ENCODE data around the gene UEVLD. TPM values are rescaled to one million over a fixed set of nuclear protein-coding genes. Genes with fewer than 3 reads are reported as not detected.

UEVLD gene
- total RNA-seq (26.0 and 33.0 TPM in 2 replicates), polyA plus RNA-seq (11.5 and 11.8 TPM in 2 replicates)

DNA sequence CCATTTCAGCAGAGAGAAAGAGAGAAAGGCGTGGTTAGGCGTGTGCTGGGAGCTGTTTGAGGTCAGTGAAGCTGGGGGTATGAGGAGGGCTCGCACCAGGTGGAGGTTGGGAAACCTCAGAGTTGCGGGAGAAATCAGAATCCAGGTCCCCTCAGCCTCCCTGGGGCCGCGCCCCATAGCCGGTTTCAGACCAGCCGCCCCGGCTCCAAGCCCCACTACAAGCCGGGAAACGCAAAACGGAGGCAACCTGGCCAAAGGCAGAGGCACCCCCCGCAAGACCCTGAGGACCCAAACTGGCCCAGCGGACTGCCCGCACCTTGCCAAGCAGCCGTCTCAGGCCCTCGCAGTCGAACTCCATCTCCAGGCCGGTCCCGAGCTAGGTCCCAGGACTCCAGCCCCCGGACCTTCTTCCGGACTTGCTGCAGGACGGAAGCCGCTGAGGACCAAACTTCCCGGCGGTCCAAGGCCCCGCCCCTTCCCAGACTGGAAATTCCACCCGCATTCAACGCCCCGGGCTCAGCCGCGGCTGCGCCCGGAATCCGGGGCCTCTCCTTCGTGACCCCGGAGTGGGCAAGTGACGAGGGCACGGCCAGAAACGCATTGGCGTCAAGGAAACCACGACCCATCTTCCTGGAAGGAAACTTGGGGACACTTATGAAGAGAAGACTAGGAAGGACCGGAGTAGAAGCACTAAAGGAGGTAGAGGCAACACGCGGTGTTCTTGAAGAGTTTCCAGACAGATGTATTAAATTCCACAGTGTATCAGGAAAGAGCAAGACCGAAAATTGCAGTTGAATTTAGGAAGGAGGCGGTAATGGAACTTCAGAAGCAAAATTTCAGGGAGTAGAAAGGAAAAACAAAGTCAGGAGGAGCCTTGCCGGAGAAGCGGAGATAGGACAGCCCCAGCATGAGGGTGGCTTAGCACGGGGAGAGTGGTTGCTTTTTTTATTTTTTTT, at the start of gene UEVLD:
Gene UEVLD, minus strand, starts transcription at position 438 of the 956 bp plus-strand sequence. Its CDS starts 80 bp downstream, at position 358.
- H3K4me3 ChIP-seq, result peak within 1 kb of the TSS; percentile 79
- H2AFZ ChIP-seq, result peak within 1 kb of the TSS; percentile 96
- no peaks in the 10 kb centered on the region for H3K9me3 ChIP-seq (ENCODE audit: low read depth)
- H3K27ac ChIP-seq, result peak within 1 kb of the TSS; percentile 86
- H4K20me1 ChIP-seq (ENCODE audit: insufficient read depth, poor library complexity, severe bottlenecking), result no peaks in the 10 kb centered on the region
- no peaks in the 10 kb centered on the region for H3K27me3 ChIP-seq
- DNase-seq (ENCODE audit: low spot score), result peak; percentile 94
- TF ChIP-seq EZH2 (IDR thresholded peaks at IDR 0.05; ENCODE audit: borderline replicate concordance) (no peak), EZH2phosphoT487 (IDR thresholded peaks at IDR 0.05; ENCODE audit: low read depth, severe bottlenecking, unreplicated experiment) (no peak)
- TF ChIP-seq, protein P1, sequence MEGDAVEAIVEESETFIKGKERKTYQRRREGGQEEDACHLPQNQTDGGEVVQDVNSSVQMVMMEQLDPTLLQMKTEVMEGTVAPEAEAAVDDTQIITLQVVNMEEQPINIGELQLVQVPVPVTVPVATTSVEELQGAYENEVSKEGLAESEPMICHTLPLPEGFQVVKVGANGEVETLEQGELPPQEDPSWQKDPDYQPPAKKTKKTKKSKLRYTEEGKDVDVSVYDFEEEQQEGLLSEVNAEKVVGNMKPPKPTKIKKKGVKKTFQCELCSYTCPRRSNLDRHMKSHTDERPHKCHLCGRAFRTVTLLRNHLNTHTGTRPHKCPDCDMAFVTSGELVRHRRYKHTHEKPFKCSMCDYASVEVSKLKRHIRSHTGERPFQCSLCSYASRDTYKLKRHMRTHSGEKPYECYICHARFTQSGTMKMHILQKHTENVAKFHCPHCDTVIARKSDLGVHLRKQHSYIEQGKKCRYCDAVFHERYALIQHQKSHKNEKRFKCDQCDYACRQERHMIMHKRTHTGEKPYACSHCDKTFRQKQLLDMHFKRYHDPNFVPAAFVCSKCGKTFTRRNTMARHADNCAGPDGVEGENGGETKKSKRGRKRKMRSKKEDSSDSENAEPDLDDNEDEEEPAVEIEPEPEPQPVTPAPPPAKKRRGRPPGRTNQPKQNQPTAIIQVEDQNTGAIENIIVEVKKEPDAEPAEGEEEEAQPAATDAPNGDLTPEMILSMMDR (IDR thresholded peaks at IDR 0.05; ENCODE audit: poor library complexity), result no peak
- H3K4me2 ChIP-seq, result peak within 1 kb of the TSS; percentile 82
- H3K36me3 ChIP-seq (replicated peaks; ENCODE audit: insufficient read depth, low read depth), result no peaks in the 10 kb centered on the region
- H3K4me1 ChIP-seq (ENCODE audit: insufficient read depth), result peaks cover 28% of the 10 kb centered on the region
- no peaks in the 10 kb centered on the region for H3K9me2 ChIP-seq (replicated peaks; ENCODE audit: insufficient read depth)
- H3K79me2 ChIP-seq, result peaks cover 71% of the 10 kb centered on the region
- WGBS (ENCODE audit: low lambda C conversion rate, missing lambda C conversion rate), result under 1% methylated on average over 45 of the region's 50 CpGs

DNA sequence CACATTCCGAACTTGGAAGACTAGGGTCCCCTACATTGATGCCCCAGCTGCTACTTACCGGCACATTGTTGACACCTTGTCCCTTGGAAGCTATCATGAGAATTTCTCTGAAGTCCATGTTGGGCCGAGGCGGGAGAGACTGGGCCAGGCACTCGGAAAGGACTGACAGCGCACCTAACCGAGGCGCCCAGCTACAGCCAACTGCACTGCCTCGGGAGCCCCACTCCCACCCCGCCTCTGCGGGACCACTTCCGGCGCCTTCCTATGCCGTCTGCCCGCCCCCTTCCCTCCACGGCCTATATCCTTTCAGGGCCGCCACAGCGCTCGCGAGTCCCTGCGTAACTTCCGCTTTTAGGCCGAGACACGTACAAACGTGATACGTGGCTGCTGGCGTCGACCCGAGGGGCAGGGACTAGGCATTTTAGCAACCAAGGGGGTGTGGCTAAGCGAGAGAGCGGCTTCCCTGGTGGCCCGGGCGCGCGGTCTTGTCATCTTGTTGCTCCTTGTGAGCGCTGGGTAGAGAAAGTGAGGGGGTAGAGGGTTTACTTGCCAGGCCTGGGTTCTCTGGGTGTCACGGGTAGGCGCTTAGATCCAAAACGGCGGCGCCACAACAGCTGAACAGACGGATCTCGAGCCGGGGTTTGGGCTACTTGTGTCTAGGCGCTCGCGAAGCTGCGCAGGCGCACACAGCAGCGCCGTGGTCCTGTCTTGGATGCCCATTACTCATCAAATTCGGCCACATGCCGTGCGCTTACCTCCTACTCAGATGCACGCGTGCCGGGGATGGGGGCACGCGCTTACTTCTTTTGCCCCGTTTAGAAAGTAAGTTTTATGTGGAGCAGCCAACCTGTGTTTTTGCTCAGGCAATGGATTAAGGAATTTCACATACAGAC, 45.9 kb upstream of the UEVLD start, which contains the start of gene SPTY2D1:
Gene SPTY2D1, minus strand, starts transcription at position 203 of the 893 bp plus-strand sequence. Its CDS starts 85 bp downstream, at position 118.
- Histone ChIP-seq H3K79me2 (peaks cover 46% of the 10 kb centered on the region), H3K4me3 (peak within 1 kb of the TSS; percentile 74), H2AFZ (peak within 1 kb of the TSS; percentile 83), H3K9me2 (replicated peaks; ENCODE audit: insufficient read depth) (no peaks in the 10 kb centered on the region), H3K9me3 (ENCODE audit: low read depth) (no peaks in the 10 kb centered on the region), H3K4me1 (ENCODE audit: insufficient read depth) (peaks cover 13% of the 10 kb centered on the region), H3K27ac (peak within 1 kb of the TSS; percentile 97), H3K36me3 (replicated peaks; ENCODE audit: insufficient read depth, low read depth) (no peaks in the 10 kb centered on the region), H4K20me1 (ENCODE audit: insufficient read depth, poor library complexity, severe bottlenecking) (peaks cover 17% of the 10 kb centered on the region), H3K27me3 (no peaks in the 10 kb centered on the region), H3K4me2 (peak within 1 kb of the TSS; percentile 93)
- TF ChIP-seq EZH2phosphoT487 (IDR thresholded peaks at IDR 0.05; ENCODE audit: low read depth, severe bottlenecking, unreplicated experiment) (no peak), EZH2 (IDR thresholded peaks at IDR 0.05; ENCODE audit: borderline replicate concordance) (no peak)
- TF ChIP-seq, protein P1 (IDR thresholded peaks at IDR 0.05; ENCODE audit: poor library complexity), result no peak
- peak; percentile 99 for DNase-seq (ENCODE audit: low spot score)
- WGBS (ENCODE audit: low lambda C conversion rate, missing lambda C conversion rate), result 1% methylated on average over 60 of the region's 60 CpGs

DNA sequence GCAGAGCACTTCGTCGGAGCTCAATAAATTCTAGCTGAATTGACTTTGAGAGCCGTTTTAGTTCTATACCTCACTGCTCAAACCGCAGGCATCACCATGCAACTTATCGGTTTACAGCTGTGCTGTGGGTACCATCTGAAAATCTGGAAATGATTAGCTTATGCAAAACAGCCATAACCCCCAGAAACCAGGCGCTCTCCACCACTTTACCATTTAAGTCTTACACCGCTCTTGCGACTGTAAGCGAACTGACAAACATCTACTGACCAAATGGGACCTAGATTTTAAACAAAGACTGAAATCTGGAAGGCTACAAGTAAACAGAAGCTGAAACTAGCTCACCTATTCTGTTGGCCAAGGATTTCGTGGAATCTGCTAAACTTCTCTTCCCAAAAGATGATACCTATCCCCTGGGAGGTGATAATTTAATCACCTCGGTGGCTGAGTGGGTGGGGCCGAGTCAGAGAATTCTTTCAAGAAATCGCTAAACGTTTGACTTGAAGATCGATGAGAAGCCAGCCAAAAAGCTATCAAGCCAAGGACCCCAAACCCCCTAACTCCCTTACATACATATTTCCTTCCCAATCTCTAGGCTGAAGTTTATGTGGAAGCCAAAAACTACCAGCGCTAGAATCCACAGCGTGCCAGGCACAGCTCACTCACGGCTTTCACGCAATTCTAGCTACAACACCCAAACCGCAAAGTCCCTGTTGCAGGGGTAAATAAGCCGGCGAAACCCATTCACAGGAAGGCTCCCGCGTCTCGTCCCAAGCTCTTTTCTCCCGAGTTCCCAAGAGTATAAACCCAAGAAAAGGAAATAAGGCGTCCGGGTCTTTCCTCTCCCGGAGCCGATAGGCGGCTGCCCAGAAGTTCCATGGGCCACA, 45.0 kb upstream of the UEVLD start:
- WGBS (ENCODE audit: low lambda C conversion rate, missing lambda C conversion rate), result 9% methylated on average over 31 of the region's 31 CpGs
- H3K27me3 ChIP-seq, result no peaks in the 10 kb centered on the region
- peak; percentile 32 for DNase-seq (ENCODE audit: low spot score)
- H3K4me2 ChIP-seq, result peak overlapping the region; percentile 93
- no peak for TF ChIP-seq EZH2 (IDR thresholded peaks at IDR 0.05; ENCODE audit: borderline replicate concordance)
- TF ChIP-seq EZH2phosphoT487 (IDR thresholded peaks at IDR 0.05; ENCODE audit: low read depth, severe bottlenecking, unreplicated experiment), result no peak
- TF ChIP-seq, protein P1 (IDR thresholded peaks at IDR 0.05; ENCODE audit: poor library complexity), result no peak
- peak overlapping the region; percentile 89 for H3K27ac ChIP-seq
- peaks cover 55% of the 10 kb centered on the region for H3K79me2 ChIP-seq
- H4K20me1 ChIP-seq (ENCODE audit: insufficient read depth, poor library complexity, severe bottlenecking), result peaks cover 26% of the 10 kb centered on the region
- no peaks in the 10 kb centered on the region for H3K9me3 ChIP-seq (ENCODE audit: low read depth)
- H3K36me3 ChIP-seq (replicated peaks; ENCODE audit: insufficient read depth, low read depth), result no peaks in the 10 kb centered on the region
- peak overlapping the region; percentile 62 for H2AFZ ChIP-seq
- H3K4me3 ChIP-seq, result peak overlapping the region; percentile 74
- peaks cover 13% of the 10 kb centered on the region for H3K4me1 ChIP-seq (ENCODE audit: insufficient read depth)
- H3K9me2 ChIP-seq (replicated peaks; ENCODE audit: insufficient read depth), result no peaks in the 10 kb centered on the region
